ENCODE data around the gene FILIP1. TPM values are rescaled to one million over a fixed set of nuclear protein-coding genes. Genes with fewer than 3 reads are reported as not detected.

FILIP1 gene
- total RNA-seq, 2 donors from 2014 or later, result 3.0 to 6.5 TPM

DNA sequence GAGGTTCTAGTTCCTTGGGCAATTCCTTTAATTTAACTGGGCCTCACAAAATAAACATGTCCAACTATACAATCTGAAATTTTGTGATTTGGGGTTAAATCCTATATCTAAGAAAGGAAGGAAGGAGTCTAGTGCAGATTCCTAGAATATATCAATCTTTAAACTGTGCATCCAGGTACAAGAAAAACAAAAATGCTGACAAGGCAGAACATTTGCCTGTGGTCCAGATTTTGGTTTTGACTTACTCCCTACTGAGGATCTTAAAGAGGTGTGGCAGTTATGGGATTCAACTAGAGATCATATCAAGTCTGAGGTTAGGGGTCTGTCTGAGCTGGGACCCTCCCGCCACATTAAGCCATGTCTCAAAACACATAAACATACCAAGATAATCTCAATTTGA is 232.3 kb downstream of the FILIP1 start:
- Histone ChIP-seq H3K27ac (no peak overlapping the region), H3K4me1 (no peaks in the 10 kb centered on the region), H3K36me3 (replicated peaks in 1 of 2; ENCODE audit: insufficient read depth in 1 of 2, low read depth in 2 of 2) (peaks cover 0 to 20% of the 10 kb centered on the region in 2 donors), H3K27me3 (no peaks in the 10 kb centered on the region), H3K9me3 (no peaks in the 10 kb centered on the region), H3K4me3 (no peak overlapping the region)
- DNase-seq, result no peak
- intact Hi-C loops (cut with DNase I), result loop anchor here (10.0 kb wide), 1 partner anchor 264 kb away; no protein-coding TSS in a partner anchor
- TF ChIP-seq POLR2A (IDR thresholded peaks at IDR 0.05), result no peak
- TF ChIP-seq, protein P1, sequence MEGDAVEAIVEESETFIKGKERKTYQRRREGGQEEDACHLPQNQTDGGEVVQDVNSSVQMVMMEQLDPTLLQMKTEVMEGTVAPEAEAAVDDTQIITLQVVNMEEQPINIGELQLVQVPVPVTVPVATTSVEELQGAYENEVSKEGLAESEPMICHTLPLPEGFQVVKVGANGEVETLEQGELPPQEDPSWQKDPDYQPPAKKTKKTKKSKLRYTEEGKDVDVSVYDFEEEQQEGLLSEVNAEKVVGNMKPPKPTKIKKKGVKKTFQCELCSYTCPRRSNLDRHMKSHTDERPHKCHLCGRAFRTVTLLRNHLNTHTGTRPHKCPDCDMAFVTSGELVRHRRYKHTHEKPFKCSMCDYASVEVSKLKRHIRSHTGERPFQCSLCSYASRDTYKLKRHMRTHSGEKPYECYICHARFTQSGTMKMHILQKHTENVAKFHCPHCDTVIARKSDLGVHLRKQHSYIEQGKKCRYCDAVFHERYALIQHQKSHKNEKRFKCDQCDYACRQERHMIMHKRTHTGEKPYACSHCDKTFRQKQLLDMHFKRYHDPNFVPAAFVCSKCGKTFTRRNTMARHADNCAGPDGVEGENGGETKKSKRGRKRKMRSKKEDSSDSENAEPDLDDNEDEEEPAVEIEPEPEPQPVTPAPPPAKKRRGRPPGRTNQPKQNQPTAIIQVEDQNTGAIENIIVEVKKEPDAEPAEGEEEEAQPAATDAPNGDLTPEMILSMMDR (IDR thresholded peaks at IDR 0.05), result no peak
- no peak for ATAC-seq
- WGBS, 2 donors, result 92 to 100% methylated on average over 1 of the region's 1 CpG

DNA sequence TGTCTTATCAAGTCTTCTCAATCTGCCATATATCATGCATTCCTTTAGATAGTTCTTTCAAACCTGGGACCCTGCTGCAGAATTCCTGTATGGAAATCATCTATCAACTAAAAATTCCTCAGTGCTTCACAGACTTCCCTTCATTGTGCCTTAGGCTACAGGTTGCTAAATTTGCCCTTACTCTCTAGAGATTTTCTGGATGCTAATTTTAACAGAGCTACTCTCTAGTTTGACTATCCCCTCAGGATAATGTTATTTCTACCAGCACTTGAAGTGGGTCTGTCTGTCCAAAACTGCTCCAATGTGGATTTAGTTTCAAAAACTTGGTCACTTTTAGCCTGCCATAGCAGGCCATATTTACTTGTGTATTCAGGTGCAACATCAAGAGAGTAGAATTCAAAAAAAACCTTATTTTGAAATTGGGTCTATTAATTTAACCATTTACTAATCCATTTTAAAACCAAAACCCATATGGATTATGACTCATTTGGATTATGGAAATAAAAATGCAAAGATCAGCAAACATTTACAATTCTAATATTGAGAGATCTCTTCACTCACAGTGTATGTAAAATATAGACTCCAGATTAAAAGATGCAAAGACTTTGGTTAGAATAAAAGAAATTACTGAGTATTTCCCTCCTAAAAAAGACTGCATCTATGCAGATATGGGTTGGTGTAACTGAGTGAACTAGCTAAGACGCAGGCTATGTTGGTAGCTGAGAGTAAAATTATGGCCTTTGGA is 236.1 kb downstream of the FILIP1 start:
- no peak overlapping the region for H3K27ac ChIP-seq
- intact Hi-C loops (cut with DNase I), result no loop called here
- no peaks in the 10 kb centered on the region for H3K9me3 ChIP-seq
- H3K4me3 ChIP-seq, result no peak overlapping the region
- DNase-seq (no peak), ATAC-seq (no peak)
- no peaks in the 10 kb centered on the region for H3K4me1 ChIP-seq
- peaks cover 0 to 18% of the 10 kb centered on the region in 2 donors for H3K36me3 ChIP-seq (replicated peaks in 1 of 2; ENCODE audit: insufficient read depth in 1 of 2, low read depth in 2 of 2)
- WGBS, 2 donors, result 100% methylated on average over 1 of the region's 1 CpG
- H3K27me3 ChIP-seq, result no peaks in the 10 kb centered on the region
- TF ChIP-seq POLR2A (IDR thresholded peaks at IDR 0.05), result no peak
- TF ChIP-seq, protein P1 (IDR thresholded peaks at IDR 0.05), result no peak

DNA sequence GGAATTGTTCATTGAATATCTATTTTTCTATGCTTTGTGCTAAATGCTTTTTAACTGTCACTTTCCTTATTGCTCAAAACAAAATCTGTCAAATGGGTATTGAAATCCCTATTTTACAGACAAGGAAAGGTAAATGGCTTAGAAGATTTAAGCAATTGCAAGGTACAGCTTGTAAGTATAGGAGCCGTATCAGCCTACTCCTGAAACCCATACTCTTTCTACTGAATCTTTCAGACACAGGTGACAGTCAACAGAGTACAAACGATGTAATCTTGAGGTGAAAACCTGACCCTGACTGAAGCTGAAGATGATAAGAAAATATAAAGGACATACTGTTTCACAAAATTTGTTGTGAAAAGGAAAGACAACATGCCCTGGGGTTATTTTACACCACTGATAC is 243.0 kb downstream of the FILIP1 start:
- Histone ChIP-seq H3K9me3 (no peaks in the 10 kb centered on the region), H3K4me1 (no peaks in the 10 kb centered on the region), H3K27ac (no peak overlapping the region), H3K4me3 (no peak overlapping the region), H3K27me3 (no peaks in the 10 kb centered on the region), H3K36me3 (replicated peaks in 1 of 2; ENCODE audit: insufficient read depth in 1 of 2, low read depth in 2 of 2) (peaks cover 0 to 3% of the 10 kb centered on the region in 2 donors)
- 58 to 61% methylated on average over 2 of the region's 2 CpGs for WGBS, 2 donors
- ATAC-seq (no peak), DNase-seq (no peak)
- no peak for TF ChIP-seq POLR2A (IDR thresholded peaks at IDR 0.05)
- TF ChIP-seq, protein P1 (IDR thresholded peaks at IDR 0.05), result no peak
- intact Hi-C loops (cut with DNase I), result no loop called here

GRCh38 chr6:75249837-75250236 is 243.8 kb downstream of the FILIP1 start:
- no peaks in the 10 kb centered on the region for H3K36me3 ChIP-seq (replicated peaks in 1 of 2; ENCODE audit: insufficient read depth in 1 of 2, low read depth in 2 of 2)
- H3K27ac ChIP-seq, result no peak overlapping the region
- no peaks in the 10 kb centered on the region for H3K27me3 ChIP-seq
- H3K4me1 ChIP-seq, result no peaks in the 10 kb centered on the region
- DNase-seq (no peak), ATAC-seq (no peak)
- intact Hi-C loops (cut with DNase I), result no loop called here
- H3K4me3 ChIP-seq, result no peak overlapping the region
- no peak for TF ChIP-seq POLR2A (IDR thresholded peaks at IDR 0.05)
- TF ChIP-seq, protein P1 (IDR thresholded peaks at IDR 0.05), result no peak
- no peaks in the 10 kb centered on the region for H3K9me3 ChIP-seq

- H3K4me1 ChIP-seq, result peaks cover 18% of the 10 kb centered on the region
- TF ChIP-seq, protein P1 (IDR thresholded peaks at IDR 0.05), result no peak
- no peak for TF ChIP-seq POLR2A (IDR thresholded peaks at IDR 0.05)
- no peaks in the 10 kb centered on the region for H3K9me3 ChIP-seq
- ATAC-seq (no peak), DNase-seq (no peak)
- intact Hi-C loops (cut with DNase I), result no loop called here
- no peaks in the 10 kb centered on the region for H3K36me3 ChIP-seq (replicated peaks in 1 of 2; ENCODE audit: insufficient read depth in 1 of 2, low read depth in 2 of 2)
- 17 to 31% methylated on average over 2 of the region's 2 CpGs for WGBS, 2 donors
- no peak overlapping the region for H3K4me3 ChIP-seq
- H3K27me3 ChIP-seq, result no peaks in the 10 kb centered on the region
- no peak overlapping the region for H3K27ac ChIP-seq
Measured at GRCh38 chr6:75246386-75246785, 247.2 kb downstream of the FILIP1 start.

Data from body of pancreas (tissue), 4 donors.